GM12892 (cell line): ENCODE data around the gene SWT1.
"Not testable (repeated sequence)": the region's sequence is repeated elsewhere in the genome, so short reads cannot be mapped to it uniquely, and the experiment has no call there.

Source experiments
- POLR2A ChIP-seq: IDR thresholded peaks from 2 replicates; pipeline ENCODE4 v1.6.1; 2011; ENCODE audit warnings: low read depth, low read length, control low read depth
- POLR2AphosphoS5 ChIP-seq: IDR thresholded peaks from 2 replicates; pipeline ENCODE4 v1.6.1; 2011; ENCODE audit warnings: low read depth, low read length, control low read depth

- TF ChIP-seq POLR2AphosphoS5, POLR2A: not testable (repeated sequence)
Observed at GRCh38 chr1:185237176-185237575, 80.2 kb downstream of the SWT1 start.
